Sigmoid colon (tissue), 4 donors: ENCODE results near the gene KDM1A.

Experiments used
- EP300 ChIP-seq, 4 donors: sonication (generic); formaldehyde crosslinking; IDR thresholded peaks; one replicate each; pipeline ENCODE4 v1.6.1; 2017; ENCODE audit warnings: antibody characterized with exemption in 4 of 4
- TF ChIP-seq, protein P1 (sequence below), 4 experiments: fragments of 450-650 bp in 3 of 4; fragments of 200-600 bp in 1 of 4; IDR thresholded peaks; one replicate each; pipeline ENCODE4 v1.5.1; 2016 to 2019; ENCODE audit warnings: antibody characterized with exemption in 4 of 4, mild to moderate bottlenecking in 3 of 4, moderate library complexity in 2 of 4

DNA sequence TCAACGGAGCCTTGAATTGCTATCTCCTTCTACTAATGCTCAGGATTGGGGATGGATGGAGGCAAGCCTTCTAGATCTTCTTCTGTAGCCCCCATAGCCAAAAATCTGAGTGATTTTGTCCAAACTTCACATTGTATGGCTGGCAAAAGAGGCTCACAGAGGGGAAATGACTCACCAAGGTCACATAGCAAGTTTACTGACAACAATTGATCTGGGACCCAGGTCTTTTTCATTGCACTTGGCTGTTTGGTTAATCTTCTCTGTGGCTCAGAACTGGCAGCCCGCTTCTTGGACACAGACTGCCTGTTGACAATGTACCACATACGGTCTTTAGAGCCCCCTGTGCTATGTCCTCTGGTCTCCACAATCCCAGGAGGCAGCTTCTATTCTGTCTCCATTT lies 43.6 kb upstream of the KDM1A start:
- TF ChIP-seq, protein P1, sequence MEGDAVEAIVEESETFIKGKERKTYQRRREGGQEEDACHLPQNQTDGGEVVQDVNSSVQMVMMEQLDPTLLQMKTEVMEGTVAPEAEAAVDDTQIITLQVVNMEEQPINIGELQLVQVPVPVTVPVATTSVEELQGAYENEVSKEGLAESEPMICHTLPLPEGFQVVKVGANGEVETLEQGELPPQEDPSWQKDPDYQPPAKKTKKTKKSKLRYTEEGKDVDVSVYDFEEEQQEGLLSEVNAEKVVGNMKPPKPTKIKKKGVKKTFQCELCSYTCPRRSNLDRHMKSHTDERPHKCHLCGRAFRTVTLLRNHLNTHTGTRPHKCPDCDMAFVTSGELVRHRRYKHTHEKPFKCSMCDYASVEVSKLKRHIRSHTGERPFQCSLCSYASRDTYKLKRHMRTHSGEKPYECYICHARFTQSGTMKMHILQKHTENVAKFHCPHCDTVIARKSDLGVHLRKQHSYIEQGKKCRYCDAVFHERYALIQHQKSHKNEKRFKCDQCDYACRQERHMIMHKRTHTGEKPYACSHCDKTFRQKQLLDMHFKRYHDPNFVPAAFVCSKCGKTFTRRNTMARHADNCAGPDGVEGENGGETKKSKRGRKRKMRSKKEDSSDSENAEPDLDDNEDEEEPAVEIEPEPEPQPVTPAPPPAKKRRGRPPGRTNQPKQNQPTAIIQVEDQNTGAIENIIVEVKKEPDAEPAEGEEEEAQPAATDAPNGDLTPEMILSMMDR (IDR thresholded peaks at IDR 0.05), result no peak
- TF ChIP-seq EP300 (IDR thresholded peaks at IDR 0.05), result no peak
